NCI-H1417 (cell line): Measurements from ENCODE around the gene FCRLB.
A peak's percentile ranks its signal among the peaks of the same experiment; 100 is the strongest.
"Not testable (repeated sequence)": the region's sequence is repeated elsewhere in the genome, so short reads cannot be mapped to it uniquely, and the experiment has no call there.

Experiments used
- DNase-seq, 3 experiments: peaks; one replicate each; lab custom pipeline; 2025; lab: John Stamatoyannopoulos, UW

FCRLB gene

DNA sequence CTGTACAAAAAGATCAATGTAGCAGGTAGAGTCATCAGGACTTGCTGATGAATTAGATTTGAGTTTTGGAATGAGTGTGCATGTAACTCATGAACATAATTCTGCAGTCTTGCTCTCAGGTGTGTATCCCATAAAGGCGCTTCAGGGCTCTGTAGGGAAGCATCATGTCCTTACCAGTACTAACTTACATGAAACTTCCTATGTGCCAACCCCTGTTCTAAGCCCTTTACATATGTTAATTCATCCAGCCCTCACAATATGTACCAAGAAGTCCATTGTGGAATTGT, 2.1 kb upstream of the FCRLB start:
- DNase-seq, result no peak

DNA sequence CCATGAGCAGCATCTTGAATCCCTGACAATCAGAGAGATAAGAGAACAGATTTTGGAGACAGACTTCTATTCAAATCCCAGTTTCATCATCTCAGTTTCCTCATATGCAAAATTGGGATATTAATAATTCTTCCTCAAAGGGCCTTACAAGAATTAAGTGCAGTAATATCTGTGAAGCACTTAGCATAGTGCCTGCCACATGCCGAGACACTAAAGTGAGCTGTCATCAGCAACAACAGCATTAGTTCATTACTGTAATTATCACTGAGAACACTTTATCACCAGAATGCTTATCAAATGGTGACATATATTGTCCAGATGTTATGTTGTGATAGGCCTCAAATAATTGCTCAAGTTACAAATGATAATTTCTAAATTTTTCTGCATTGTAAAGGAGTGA, 922 bp upstream of the FCRLB start:
- no peak for DNase-seq

GRCh38 chr1:161721738-161722343, 497 bp downstream of the FCRLB start:
- DNase-seq, result no peak

GRCh38 chr1:161722406-161722805, 1.1 kb downstream of the FCRLB start:
- no peak for DNase-seq

DNA sequence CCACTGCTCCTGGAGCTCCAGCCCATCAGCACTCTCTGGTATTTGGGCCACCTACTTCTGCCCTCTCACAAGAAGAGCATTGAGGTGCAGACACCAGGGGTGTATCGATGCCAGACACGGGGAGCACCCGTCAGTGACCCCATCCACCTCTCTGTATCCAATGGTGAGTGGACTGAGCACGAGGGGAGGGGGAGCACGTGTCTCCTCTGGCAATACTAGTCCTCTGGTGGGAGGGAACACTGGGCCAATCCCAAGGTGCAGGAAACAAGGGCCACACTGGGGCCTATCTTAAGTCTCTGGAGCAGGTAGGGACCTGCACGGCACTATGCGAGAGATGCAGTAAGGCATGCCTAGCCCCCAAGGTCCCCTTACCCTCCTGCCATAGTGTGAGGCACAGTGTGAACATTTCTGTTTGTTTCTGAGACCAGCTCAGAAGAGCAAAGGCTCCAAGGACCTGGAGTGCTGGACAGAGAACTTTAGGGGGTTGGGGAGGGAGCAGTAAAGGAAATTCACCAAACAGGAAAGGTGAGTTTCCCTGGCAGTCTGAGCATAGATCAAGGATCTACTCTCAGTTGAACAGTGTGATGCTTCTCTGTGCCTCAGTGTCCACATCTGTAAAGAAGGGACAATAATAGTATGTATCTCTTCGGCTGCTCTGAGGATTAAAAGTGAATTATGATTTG, 2.3 kb downstream of the FCRLB start:
- no peak for DNase-seq

DNA sequence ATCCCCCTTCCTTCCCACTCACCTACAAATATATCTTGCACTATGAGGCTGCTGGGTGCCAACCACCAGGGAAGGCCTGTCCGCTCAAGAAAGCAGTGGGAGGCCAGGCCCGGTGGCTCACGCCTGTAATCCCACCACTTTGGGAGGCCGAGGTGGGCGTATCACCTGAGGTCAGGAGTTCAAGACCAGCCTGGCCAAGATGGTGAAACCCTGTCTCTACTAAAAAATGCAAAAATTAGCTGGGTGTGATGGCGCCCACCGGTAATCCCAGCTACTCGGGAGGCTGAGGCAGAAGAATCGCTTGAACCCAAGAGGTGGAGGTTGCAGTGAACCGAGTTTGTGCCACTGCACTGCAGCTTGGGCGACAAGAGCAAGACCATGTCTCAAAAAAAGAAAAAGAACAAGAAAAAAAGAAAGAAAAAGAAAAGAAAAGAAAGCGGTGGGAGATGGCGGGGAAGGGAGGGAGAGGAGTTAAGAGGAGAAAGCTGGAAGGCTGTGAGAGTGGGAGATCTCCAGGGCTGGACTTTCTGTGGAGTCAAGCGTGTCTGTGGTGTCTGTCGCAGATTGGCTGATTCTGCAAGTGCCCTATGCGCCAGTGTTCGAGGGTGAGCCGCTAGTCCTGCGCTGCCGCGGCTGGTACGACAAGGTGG, 4.0 kb downstream of the FCRLB start:
- not testable (repeated sequence) for DNase-seq

DNA sequence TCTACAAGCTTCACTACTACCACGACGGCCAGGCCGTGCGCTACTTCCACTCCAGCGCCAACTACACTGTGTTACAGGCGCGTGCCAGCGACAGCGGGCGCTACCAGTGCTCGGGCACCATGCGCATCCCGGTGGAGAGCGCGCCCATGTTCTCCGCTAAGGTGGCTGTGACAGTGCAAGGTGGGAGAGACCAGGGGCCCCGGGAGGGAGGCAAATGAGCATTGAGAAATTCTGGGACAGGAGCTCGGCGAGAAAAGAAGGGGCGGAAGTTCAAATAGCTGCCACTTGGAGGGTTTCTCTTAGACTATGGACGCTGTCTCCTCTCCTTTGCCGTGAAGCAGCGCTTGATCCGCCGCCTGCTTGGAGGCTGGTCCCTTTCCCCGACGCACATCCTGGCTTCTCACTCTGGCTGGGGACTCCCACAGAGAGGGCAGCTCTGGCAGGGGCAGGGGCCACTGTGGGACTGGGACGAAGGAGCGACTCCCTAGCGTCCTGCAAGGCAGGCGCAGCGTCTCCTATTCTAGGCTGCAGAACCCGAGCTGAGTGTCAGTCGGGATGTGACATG, 4.6 kb downstream of the FCRLB start:
- DNase-seq, result peak in 2 of 3 experiments; percentile 67 to 70

DNA sequence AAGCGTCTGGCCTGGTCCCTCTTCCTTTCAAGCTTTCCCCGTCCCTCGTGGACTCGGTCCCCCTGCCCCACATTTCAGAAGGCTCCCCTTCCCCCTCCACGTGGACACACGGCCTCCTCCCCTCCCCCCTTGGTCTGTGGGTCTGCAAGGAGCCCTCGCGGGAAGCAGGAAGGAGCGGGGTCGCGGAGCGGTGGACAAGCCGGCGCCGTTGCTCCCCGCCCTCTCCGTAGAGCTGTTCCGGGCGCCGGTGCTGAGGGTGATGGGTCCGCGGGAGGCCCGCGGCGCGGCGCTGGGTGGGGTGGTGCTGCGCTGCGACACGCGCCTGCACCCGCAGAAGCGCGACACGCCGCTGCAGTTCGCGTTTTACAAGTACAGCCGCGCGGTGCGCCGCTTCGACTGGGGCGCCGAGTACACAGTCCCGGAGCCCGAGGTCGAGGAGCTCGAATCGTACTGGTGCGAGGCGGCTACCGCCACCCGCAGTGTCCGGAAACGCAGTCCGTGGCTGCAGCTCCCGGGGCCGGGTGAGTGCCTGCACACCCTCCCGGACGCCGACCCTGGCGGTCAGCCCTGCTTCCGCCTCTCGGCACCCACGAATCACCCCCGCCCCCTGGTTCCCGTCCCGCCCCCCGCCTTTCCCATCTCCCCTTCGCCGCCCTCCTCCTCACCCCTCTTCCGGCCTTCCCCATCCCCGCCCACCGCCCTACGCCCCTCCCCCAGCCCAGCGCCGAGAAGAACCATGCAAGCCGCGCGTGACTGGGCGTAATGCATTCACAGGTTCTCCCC, 5.3 kb downstream of the FCRLB start:
- DNase-seq, result peak in 2 of 3 experiments; percentile 78 to 79

GRCh38 chr1:161727256-161727924, 6.0 kb downstream of the FCRLB start:
- DNase-seq, result no peak

- no peak for DNase-seq
Measured at GRCh38 chr1:161728376-161729226, 7.3 kb downstream of the FCRLB start.

DNA sequence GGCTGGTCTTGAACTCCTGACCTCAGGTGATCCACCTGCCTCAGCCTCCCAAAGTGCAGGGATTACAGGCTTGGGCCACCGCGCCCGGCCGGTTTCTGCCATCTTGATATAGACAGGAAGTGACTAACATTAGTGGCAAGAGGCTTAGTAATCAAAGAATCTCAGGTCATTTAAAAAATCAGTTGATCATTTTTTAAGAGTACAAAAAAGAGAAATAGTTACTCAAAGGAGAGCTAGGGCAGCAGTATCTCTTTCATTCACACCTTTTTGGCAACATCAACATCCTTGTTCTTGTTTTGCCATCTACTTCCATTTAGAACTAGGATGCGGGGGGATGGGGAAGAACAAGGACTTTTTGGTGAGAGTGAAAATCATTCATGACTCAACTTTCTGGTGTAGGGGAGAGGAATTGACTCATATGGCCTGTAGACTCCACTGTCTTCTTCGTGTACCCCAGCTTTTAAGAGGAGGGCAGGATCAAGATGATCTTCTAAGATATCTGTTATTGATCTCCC, 8.8 kb downstream of the FCRLB start:
- no peak for DNase-seq

GRCh38 chr1:161731241-161731640, 9.9 kb downstream of the FCRLB start:
- DNase-seq, result no peak

DNA sequence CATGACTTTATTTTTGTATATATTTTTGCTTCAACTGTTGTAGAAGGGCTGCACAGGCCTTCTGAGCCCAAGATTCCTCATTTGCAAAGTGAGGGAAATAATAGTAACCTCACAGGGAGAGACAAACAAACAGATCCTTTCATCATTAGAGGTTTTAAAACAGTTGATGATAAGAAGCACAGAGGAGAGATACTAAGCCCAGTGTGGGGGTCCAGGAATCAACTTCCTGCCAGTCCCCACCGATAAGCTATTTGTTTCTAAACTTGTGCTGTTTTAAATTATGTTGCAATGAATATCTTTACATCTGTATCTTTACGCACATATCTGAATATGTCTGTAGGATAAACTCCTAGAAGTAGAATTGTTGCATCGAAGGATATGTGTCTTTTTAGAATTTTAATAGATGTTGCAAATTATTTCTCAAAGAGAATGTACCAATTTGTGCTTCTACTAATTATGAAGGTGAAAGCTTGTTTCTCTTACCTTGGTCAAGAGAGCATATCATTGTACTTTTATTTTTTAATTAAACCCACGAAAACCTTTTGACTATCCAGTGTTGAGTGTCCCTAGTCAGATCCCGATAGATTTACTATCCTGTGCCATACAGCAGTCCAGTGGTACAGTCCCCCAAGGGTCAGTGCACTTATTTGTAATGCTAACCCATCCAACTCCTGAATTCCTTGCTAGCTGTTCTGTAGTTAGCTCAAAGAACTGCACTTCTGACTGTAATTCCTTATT, 10.8 kb downstream of the FCRLB start:
- no peak for DNase-seq

DNA sequence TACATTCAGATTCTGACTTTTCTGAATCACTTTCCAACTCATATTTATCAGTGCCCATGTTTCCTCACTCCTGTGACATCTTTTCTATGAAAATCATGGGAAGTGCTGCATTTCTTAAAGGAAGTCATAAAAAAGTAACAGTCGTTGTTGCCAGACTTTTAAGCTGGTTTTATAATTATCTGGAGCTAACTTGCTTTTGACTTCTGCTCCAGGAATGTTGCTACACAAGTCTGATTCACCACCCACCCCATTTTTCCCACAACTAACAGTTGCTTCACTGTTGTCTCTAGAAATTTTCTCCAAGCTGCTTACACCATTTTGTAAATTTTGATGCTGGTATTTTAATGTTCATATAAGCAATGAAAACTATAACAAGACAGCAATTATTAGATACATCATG, 12.2 kb downstream of the FCRLB start:
- DNase-seq, result no peak

GRCh38 chr1:161735837-161736236, 14.5 kb downstream of the FCRLB start:
- no peak for DNase-seq

DNA sequence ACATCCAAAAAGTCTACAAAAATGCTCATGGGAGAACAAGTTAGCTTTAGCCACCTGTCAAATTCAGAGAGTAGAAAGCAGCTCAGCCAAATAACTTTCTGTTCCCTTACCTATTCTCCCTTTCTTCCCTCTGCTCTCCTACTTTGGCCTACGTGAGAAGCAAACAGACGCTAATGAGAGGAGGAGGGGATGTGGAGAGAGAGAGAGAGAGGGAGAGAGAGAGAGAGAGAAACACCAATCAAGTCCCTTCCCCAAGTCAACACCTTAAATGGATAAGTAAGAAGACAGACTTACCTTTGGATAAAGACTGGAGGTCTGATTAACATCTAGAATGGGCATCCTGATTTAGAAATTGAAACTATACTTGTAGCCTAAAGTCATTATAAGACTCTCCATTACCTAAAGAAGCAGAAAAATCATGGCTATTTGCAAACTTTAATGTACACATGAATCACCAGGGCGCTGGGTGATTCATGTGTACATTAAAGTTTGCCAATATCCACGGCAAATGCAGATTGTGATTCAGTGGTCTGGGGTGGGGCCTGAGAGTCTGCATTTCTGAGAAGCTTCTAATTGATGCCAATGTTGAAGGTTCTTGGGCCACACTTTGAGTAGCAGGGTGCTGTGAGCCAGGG, 15.1 kb downstream of the FCRLB start:
- no peak for DNase-seq

GRCh38 chr1:161737625-161738024, 16.3 kb downstream of the FCRLB start:
- DNase-seq, result peak; percentile 26 to 62 (median 57)

GRCh38 chr1:161738627-161739287, 17.4 kb downstream of the FCRLB start:
- peak in 1 of 3 experiments; percentile 32 for DNase-seq
